ENCODE results near the gene DNAH17.

Gene DNAH17

GRCh38 chr17:78449983-78450595, 127.1 kb downstream of the DNAH17 start:
- no peak for DNase-seq

- no peak for DNase-seq
Measured at GRCh38 chr17:78448356-78448993, 128.7 kb downstream of the DNAH17 start.

- DNase-seq: no peak
Measured at GRCh38 chr17:78446833-78447232, 130.4 kb downstream of the DNAH17 start.

- DNase-seq: no peak
Measured at GRCh38 chr17:78444392-78444791, 132.8 kb downstream of the DNAH17 start.

GRCh38 chr17:78442648-78443218, 134.5 kb downstream of the DNAH17 start:
- DNase-seq: no peak

GRCh38 chr17:78441271-78441971, 135.8 kb downstream of the DNAH17 start:
- no peak for DNase-seq

- no peak for DNase-seq
Measured at GRCh38 chr17:78438694-78439325, 138.4 kb downstream of the DNAH17 start.

GRCh38 chr17:78438271-78438691, 138.9 kb downstream of the DNAH17 start:
- DNase-seq: no peak

GRCh38 chr17:78437508-78438169, 139.6 kb downstream of the DNAH17 start:
- DNase-seq: no peak

- no peak for DNase-seq
Measured at GRCh38 chr17:78435330-78436005, 141.7 kb downstream of the DNAH17 start.

- DNase-seq: no peak
Measured at GRCh38 chr17:78434455-78435329, 142.5 kb downstream of the DNAH17 start.

GRCh38 chr17:78433780-78434335, 143.3 kb downstream of the DNAH17 start:
- DNase-seq: no peak

GRCh38 chr17:78433013-78433727, 144.0 kb downstream of the DNAH17 start:
- DNase-seq: no peak

GRCh38 chr17:78432226-78433012, 144.8 kb downstream of the DNAH17 start:
- no peak for DNase-seq

- no peak for DNase-seq
Measured at GRCh38 chr17:78431692-78431958, 145.6 kb downstream of the DNAH17 start.

- no peak for DNase-seq
Measured at GRCh38 chr17:78430892-78431691, 146.1 kb downstream of the DNAH17 start.

- DNase-seq: no peak
Measured at GRCh38 chr17:78429618-78429995, 147.6 kb downstream of the DNAH17 start.

- no peak for DNase-seq
Measured at GRCh38 chr17:78428836-78429617, 148.2 kb downstream of the DNAH17 start.

Data from activated T-cell treated with anti-CD3 and anti-CD28 coated beads for 4 hours (primary cell).